MM.1S (cell line): Measurements from ENCODE around the gene GPR173.
A peak's percentile ranks its signal among the peaks of the same experiment; 100 is the strongest.

ENCODE experiments used
- DNase-seq: peaks from one replicate; pipeline ENCODE4 v3.0.0-alpha.2; 2015
- H2AFZ ChIP-seq: fragments of 300-600 bp; sonication (generic); 2 replicates; pipeline ENCODE4 v1.6.0; 2016; ENCODE audit warnings: antibody characterized with exemption, low read length
- H3F3A ChIP-seq: fragments of 300-600 bp; sonication (generic); 2 replicates; pipeline ENCODE4 v1.6.1; 2016; ENCODE audit warnings: mild to moderate bottlenecking, antibody characterized with exemption, low read length, moderate library complexity, mixed read lengths; ENCODE audit not compliant: insufficient read depth
- H3K27ac ChIP-seq: fragments of 300-600 bp; sonication (generic); 2 replicates; pipeline ENCODE4 v1.5.1; 2016; ENCODE audit warnings: mild to moderate bottlenecking, low read length
- H3K27me3 ChIP-seq: fragments of 300-600 bp; sonication (generic); replicated peaks from 2 replicates; pipeline ENCODE4 v1.6.0; 2016; ENCODE audit warnings: low read length; ENCODE audit not compliant: insufficient read depth
- H3K36me3 ChIP-seq: fragments of 300-600 bp; sonication (generic); replicated peaks from 2 replicates; pipeline ENCODE4 v1.6.1; 2016; ENCODE audit warnings: mild to moderate bottlenecking, low read length, mixed read lengths; ENCODE audit not compliant: insufficient read depth
- H3K4me1 ChIP-seq: fragments of 300-600 bp; sonication (generic); 2 replicates; pipeline ENCODE4 v1.6.1; 2016; ENCODE audit warnings: low read length, mixed read lengths
- H3K4me2 ChIP-seq: fragments of 300-600 bp; sonication (generic); 2 replicates; pipeline ENCODE4 v1.6.0; 2016; ENCODE audit warnings: low read depth, low read length
- H3K4me3 ChIP-seq: fragments of 300-600 bp; sonication (generic); 2 replicates; pipeline ENCODE4 v1.5.1; 2016; ENCODE audit warnings: low read length, mixed read lengths
- H3K79me2 ChIP-seq: fragments of 300-600 bp; sonication (generic); 2 replicates; pipeline ENCODE4 v1.6.1; 2016; ENCODE audit warnings: mixed run types, low read length, mixed read lengths
- H3K9ac ChIP-seq: fragments of 300-600 bp; sonication (generic); 2 replicates; pipeline ENCODE4 v1.6.1; 2016; ENCODE audit warnings: low read length, mixed read lengths
- H3K9me2 ChIP-seq: fragments of 300-600 bp; sonication (generic); replicated peaks from 2 replicates; pipeline ENCODE4 v1.6.1; 2016; ENCODE audit warnings: mild to moderate bottlenecking, low read length, mixed read lengths; ENCODE audit not compliant: insufficient read depth
- H3K9me3 ChIP-seq: fragments of 300-600 bp; sonication (generic); replicated peaks from 2 replicates; pipeline ENCODE4 v1.6.1; 2016; ENCODE audit warnings: mild to moderate bottlenecking, low read length, mixed read lengths; ENCODE audit not compliant: insufficient read depth
- H4K20me1 ChIP-seq: fragments of 300-600 bp; sonication (generic); 2 replicates; pipeline ENCODE4 v1.6.1; 2016; ENCODE audit warnings: mild to moderate bottlenecking, low read length, moderate library complexity, mixed read lengths; ENCODE audit not compliant: insufficient read depth
- EZH2 ChIP-seq: fragments of 300-600 bp; sonication (generic); optimal IDR thresholded peaks from 2 replicates; pipeline ENCODE3; 2017; ENCODE audit warnings: low read depth, mild to moderate bottlenecking, antibody characterized with exemption, low read length, mixed read lengths
- EZH2phosphoT487 ChIP-seq: fragments of 300-600 bp; sonication (generic); IDR thresholded peaks from 2 replicates; pipeline ENCODE4 v1.6.1; 2018; ENCODE audit warnings: antibody characterized with exemption, low read length
- TF ChIP-seq, protein P1 (sequence below): fragments of 300-600 bp; sonication (generic); IDR thresholded peaks from 2 replicates; pipeline ENCODE4 v1.5.1; 2016; ENCODE audit warnings: antibody characterized with exemption, low read length, mixed read lengths

The GPR173 gene

DNA sequence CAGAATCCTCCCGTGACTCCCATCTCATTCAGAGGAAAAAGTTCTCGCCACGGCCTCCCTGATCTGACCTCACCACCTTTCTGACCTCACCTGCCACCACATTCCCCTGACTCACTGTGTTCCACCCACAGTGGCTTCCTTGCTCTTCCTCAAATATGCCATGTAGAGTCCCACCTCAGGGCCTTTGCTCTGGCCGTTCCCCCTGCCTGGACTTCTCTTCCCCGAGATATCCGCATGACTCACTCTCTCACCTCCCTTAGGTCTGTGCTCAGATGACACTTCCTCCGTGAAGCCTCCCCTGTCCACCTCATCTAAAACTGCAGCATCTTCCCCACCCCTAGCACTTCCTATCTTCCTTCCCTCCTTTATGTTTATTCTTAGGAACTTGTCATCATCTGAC lies 26.4 kb downstream of the GPR173 start:
- no peak overlapping the region for H3K4me2 ChIP-seq
- H3F3A ChIP-seq: peaks cover 18% of the 10 kb centered on the region
- H3K4me1 ChIP-seq: peaks cover 4% of the 10 kb centered on the region; the same call in 1 of the 2 replicates
- no peaks in the 10 kb centered on the region for H3K9me3 ChIP-seq
- H3K27ac ChIP-seq: no peak overlapping the region
- no peak overlapping the region for H3K9ac ChIP-seq
- H3K4me3 ChIP-seq: no peak overlapping the region
- no peaks in the 10 kb centered on the region for H3K36me3 ChIP-seq
- no peaks in the 10 kb centered on the region for H3K9me2 ChIP-seq
- H3K79me2 ChIP-seq: no peaks in the 10 kb centered on the region
- no peaks in the 10 kb centered on the region for H4K20me1 ChIP-seq
- TF ChIP-seq, protein P1, sequence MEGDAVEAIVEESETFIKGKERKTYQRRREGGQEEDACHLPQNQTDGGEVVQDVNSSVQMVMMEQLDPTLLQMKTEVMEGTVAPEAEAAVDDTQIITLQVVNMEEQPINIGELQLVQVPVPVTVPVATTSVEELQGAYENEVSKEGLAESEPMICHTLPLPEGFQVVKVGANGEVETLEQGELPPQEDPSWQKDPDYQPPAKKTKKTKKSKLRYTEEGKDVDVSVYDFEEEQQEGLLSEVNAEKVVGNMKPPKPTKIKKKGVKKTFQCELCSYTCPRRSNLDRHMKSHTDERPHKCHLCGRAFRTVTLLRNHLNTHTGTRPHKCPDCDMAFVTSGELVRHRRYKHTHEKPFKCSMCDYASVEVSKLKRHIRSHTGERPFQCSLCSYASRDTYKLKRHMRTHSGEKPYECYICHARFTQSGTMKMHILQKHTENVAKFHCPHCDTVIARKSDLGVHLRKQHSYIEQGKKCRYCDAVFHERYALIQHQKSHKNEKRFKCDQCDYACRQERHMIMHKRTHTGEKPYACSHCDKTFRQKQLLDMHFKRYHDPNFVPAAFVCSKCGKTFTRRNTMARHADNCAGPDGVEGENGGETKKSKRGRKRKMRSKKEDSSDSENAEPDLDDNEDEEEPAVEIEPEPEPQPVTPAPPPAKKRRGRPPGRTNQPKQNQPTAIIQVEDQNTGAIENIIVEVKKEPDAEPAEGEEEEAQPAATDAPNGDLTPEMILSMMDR: no peak
- TF ChIP-seq EZH2 (no peak), EZH2phosphoT487 (no peak)
- no peak overlapping the region for H2AFZ ChIP-seq
- no peaks in the 10 kb centered on the region for H3K27me3 ChIP-seq
- DNase-seq: no peak

DNA sequence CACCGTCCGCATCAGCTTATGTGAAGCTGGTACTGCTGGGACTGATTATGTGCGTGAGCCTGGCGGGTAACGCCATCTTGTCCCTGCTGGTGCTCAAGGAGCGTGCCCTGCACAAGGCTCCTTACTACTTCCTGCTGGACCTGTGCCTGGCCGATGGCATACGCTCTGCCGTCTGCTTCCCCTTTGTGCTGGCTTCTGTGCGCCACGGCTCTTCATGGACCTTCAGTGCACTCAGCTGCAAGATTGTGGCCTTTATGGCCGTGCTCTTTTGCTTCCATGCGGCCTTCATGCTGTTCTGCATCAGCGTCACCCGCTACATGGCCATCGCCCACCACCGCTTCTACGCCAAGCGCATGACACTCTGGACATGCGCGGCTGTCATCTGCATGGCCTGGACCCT lies 28.1 kb downstream of the GPR173 start:
- Histone ChIP-seq H3K9me3 (no peaks in the 10 kb centered on the region), H3K79me2 (no peaks in the 10 kb centered on the region), H3K4me2 (no peak overlapping the region), H3K9ac (no peak overlapping the region), H3K9me2 (no peaks in the 10 kb centered on the region), H3K4me1 (peaks cover 4% of the 10 kb centered on the region; the same call in 1 of the 2 replicates), H4K20me1 (no peaks in the 10 kb centered on the region), H3K36me3 (no peaks in the 10 kb centered on the region), H3K27me3 (no peaks in the 10 kb centered on the region), H2AFZ (no peak overlapping the region), H3K27ac (no peak overlapping the region), H3K4me3 (no peak overlapping the region), H3F3A (peaks cover 18% of the 10 kb centered on the region)
- TF ChIP-seq EZH2phosphoT487 (no peak), EZH2 (no peak)
- TF ChIP-seq, protein P1: no peak
- DNase-seq: no peak

DNA sequence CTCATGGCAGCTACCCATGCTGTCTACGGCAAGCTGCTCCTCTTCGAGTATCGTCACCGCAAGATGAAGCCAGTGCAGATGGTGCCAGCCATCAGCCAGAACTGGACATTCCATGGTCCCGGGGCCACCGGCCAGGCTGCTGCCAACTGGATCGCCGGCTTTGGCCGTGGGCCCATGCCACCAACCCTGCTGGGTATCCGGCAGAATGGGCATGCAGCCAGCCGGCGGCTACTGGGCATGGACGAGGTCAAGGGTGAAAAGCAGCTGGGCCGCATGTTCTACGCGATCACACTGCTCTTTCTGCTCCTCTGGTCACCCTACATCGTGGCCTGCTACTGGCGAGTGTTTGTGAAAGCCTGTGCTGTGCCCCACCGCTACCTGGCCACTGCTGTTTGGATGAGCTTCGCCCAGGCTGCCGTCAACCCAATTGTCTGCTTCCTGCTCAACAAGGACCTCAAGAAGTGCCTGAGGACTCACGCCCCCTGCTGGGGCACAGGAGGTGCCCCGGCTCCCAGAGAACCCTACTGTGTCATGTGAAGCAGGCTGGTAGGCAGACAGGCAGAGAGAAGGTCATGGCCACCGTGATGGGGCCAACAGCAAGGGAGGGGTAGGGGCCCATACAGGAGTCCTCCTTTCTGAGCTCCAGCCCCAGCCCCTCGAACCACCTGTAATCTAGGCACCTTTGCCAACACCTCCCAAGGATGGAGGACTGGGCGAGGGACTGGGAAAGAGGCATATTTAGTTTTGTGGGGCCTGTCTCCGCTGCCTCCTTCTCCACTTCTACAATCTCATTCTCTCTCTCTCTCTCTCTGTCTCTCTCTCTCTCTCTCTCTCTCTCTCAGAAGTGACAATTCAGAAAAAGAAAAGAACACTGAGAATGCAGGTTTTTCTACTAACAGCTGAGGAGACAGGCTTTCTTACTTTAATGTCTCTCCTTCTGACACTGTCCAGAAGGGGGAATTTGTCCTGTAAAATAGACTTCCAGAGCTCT lies 28.9 kb downstream of the GPR173 start:
- Histone ChIP-seq H3K4me3 (no peak overlapping the region), H3K9me2 (no peaks in the 10 kb centered on the region), H2AFZ (no peak overlapping the region), H4K20me1 (no peaks in the 10 kb centered on the region), H3K9ac (no peak overlapping the region), H3K27ac (no peak overlapping the region), H3F3A (peaks cover 13% of the 10 kb centered on the region), H3K4me1 (peaks cover 4% of the 10 kb centered on the region; the same call in 1 of the 2 replicates), H3K27me3 (no peaks in the 10 kb centered on the region), H3K9me3 (no peaks in the 10 kb centered on the region), H3K36me3 (no peaks in the 10 kb centered on the region), H3K79me2 (no peaks in the 10 kb centered on the region), H3K4me2 (no peak overlapping the region)
- TF ChIP-seq EZH2: no peak
- TF ChIP-seq, protein P1: peak; percentile 24
- DNase-seq: no peak
